Lung (tissue), 12 donors: ENCODE measurements around the gene PHACTR1. TPM values are rescaled to one million over a fixed set of nuclear protein-coding genes. Genes with fewer than 3 reads are reported as not detected.

Experiments
- ATAC-seq: fragments of 200-7000 bp; cut with Tn5 transposase; one replicate; pipeline ENCODE4 v1.9.1; 2020; ENCODE audit warnings: moderate number of reproducible peaks; ENCODE audit not compliant: insufficient read depth, low FRiP score
- DNase-seq, 3 donors: peaks; one replicate each; pipeline ENCODE4 v3.0.0-alpha.2; 2013 to 2017
- H3K27ac ChIP-seq, 2 donors: one replicate each; pipeline ENCODE4 v1.5.1; 2013; ENCODE audit warnings: mild to moderate bottlenecking in 2 of 2, moderate library complexity in 2 of 2, control low read depth in 1 of 2, inconsistent platforms in 1 of 2, low read depth in 1 of 2, low read length in 1 of 2
- H3K27me3 ChIP-seq, 3 donors: one replicate each; pipeline ENCODE4 v1.5.1; 2013; ENCODE audit warnings: low read length in 2 of 3; ENCODE audit not compliant: control insufficient read depth in 3 of 3, insufficient read depth in 3 of 3
- H3K36me3 ChIP-seq, 4 donors: one replicate each; pipeline ENCODE4 v1.5.1; 2013; ENCODE audit warnings: low read length in 4 of 4, mild to moderate bottlenecking in 1 of 4, moderate library complexity in 1 of 4; ENCODE audit not compliant: control insufficient read depth in 4 of 4, insufficient read depth in 4 of 4
- H3K4me1 ChIP-seq, 5 donors: one replicate each; pipeline ENCODE4 v1.5.1; 2013; ENCODE audit warnings: low read length in 5 of 5, mild to moderate bottlenecking in 2 of 5, moderate library complexity in 1 of 5; ENCODE audit not compliant: control insufficient read depth in 5 of 5, insufficient read depth in 5 of 5
- H3K4me3 ChIP-seq: one replicate; pipeline ENCODE4 v1.5.1; 2013; ENCODE audit warnings: mild to moderate bottlenecking, control low read depth, moderate library complexity
- H3K9ac ChIP-seq, 2 donors: one replicate each; pipeline ENCODE4 v1.5.1; 2013; ENCODE audit warnings: low read length in 2 of 2, control low read depth in 1 of 2; ENCODE audit not compliant: insufficient read depth in 1 of 2
- H3K9me3 ChIP-seq, 4 donors: one replicate each; pipeline ENCODE4 v1.5.1; 2013; ENCODE audit warnings: low read length in 3 of 4, mild to moderate bottlenecking in 1 of 4, moderate library complexity in 1 of 4; ENCODE audit not compliant: control insufficient read depth in 4 of 4, insufficient read depth in 3 of 4
- CTCF ChIP-seq: IDR thresholded peaks from 2 replicates; pipeline ENCODE4 v1.5.1; 2012; ENCODE audit warnings: mild to moderate bottlenecking; ENCODE audit errors: control extremely low read depth, extremely low read depth
- WGBS, 2 donors: extraction: QIAGEN DNeasy Blood & Tissue Kit; methylation state at CpG; one replicate each; pipeline ENCODE4 v1.1.7; 2013; 5-methylcytosine and 5-hydroxymethylcytosine counted together
- polyA plus RNA-seq, 2 donors: library from polyadenylated mRNA; stranded (reverse); fragments of 200-250 nt; gene quantifications; one replicate each; pipeline ENCODE4 v1.2.1, GENCODE V29; 2013
- total RNA-seq, 2 donors: library from RNA; depleted of rRNA in 1 of 2; stranded (reverse); fragments of >200 nt in 1 of 2; gene quantifications; one replicate each; pipeline ENCODE4 v1.2.1, GENCODE V29; 2014 to 2021
- donor health status: control.
- donor health status: control.
- donor health status: Bipolar disorder and iron deficiency.
- donor health status: healthy.
- donor health status: DM: yes; HTN: yes; CAD: no.

Gene PHACTR1
- total and polyA plus RNA-seq, 4 donors, result 16.3 to 58.8 (median 41.9) TPM

DNA sequence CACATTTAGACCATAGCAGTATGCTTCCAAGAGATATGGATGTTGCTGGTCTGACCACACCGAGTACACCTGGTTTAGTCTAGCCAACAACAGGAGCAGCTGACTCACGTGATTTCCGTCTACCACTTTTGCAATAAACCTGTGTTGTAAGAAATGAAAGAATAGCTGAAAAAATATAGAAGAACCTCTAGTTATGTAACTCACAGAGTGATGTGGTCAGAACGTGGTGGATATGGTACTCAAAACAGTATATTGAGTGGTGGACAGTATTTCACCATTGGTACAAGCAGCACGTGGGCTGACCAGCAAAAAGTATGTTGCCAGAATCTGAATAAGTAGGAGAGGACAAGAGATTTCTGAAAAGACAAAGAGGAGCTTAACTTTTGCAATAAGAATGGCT, 384.8 kb downstream of the PHACTR1 start:
- 40 to 57% methylated on average over 5 of the region's 5 CpGs for WGBS, 2 donors

GRCh38 chr6:13101985-13102384, 385.4 kb downstream of the PHACTR1 start:
- Histone ChIP-seq H3K27me3 (no peaks in the 10 kb centered on the region), H3K9me3 (no peaks in the 10 kb centered on the region), H3K4me1 (peaks cover 0 to 26% (median 0%) of the 10 kb centered on the region in 5 donors), H3K27ac (no peak overlapping the region), H3K36me3 (no peaks in the 10 kb centered on the region), H3K9ac (no peak overlapping the region), H3K4me3 (no peak overlapping the region)
- no peak for TF ChIP-seq CTCF
- ATAC-seq (no peak), DNase-seq (no peak)
- WGBS, 2 donors, result 68 to 74% methylated on average over 2 of the region's 2 CpGs

More for the DNA sequence above, 384.8 kb downstream of the PHACTR1 start:
- TF ChIP-seq CTCF, result no peak
- DNase-seq (no peak), ATAC-seq (no peak)
- Histone ChIP-seq H3K27me3 (no peaks in the 10 kb centered on the region), H3K27ac (no peak overlapping the region), H3K9ac (no peak overlapping the region), H3K9me3 (no peaks in the 10 kb centered on the region), H3K36me3 (no peaks in the 10 kb centered on the region), H3K4me3 (no peak overlapping the region), H3K4me1 (peaks cover 0 to 28% (median 0%) of the 10 kb centered on the region in 5 donors)

- peaks cover 0 to 16% (median 0%) of the 10 kb centered on the region in 5 donors for H3K4me1 ChIP-seq
- no peak for TF ChIP-seq CTCF
- no peaks in the 10 kb centered on the region for H3K9me3 ChIP-seq
- H3K27ac ChIP-seq, result no peak overlapping the region
- no peaks in the 10 kb centered on the region for H3K36me3 ChIP-seq
- H3K27me3 ChIP-seq, result no peaks in the 10 kb centered on the region
- H3K9ac ChIP-seq, result no peak overlapping the region
- no peak overlapping the region for H3K4me3 ChIP-seq
- ATAC-seq (no peak), DNase-seq (no peak)
These were observed 386.6 kb downstream of the PHACTR1 start for GRCh38 chr6:13103169-13103568.

DNA sequence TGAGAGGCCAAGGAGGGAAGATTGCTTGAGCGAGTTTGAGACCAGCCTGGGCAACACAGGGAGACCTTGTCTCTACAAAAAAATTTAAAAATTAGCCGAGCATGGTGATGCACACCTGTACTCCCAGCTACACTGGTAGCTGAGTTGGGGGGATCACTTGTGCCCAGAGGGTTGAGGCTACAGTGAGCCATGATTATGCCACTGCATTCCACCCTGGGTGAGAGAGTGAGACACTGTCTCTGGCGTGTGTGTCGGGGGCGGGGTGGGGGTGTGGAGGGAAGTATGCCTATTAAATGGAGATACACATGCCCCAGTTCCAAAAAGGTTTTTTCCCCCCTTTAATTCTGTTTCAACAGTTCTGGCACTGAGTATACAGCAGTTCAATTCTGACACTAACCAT, 388.6 kb downstream of the PHACTR1 start:
- no peak overlapping the region for H3K27ac ChIP-seq

More for the DNA sequence above, 388.6 kb downstream of the PHACTR1 start:
- Histone ChIP-seq H3K9ac (no peak overlapping the region), H3K27me3 (no peaks in the 10 kb centered on the region), H3K36me3 (no peaks in the 10 kb centered on the region), H3K4me3 (no peak overlapping the region), H3K9me3 (peaks cover 0 to 3% (median 0%) of the 10 kb centered on the region in 4 donors), H3K4me1 (peaks cover 0 to 8% (median 0%) of the 10 kb centered on the region in 5 donors)
- no peak for TF ChIP-seq CTCF
- WGBS, 2 donors, result 97% methylated on average over 5 of the region's 5 CpGs
- DNase-seq (no peak), ATAC-seq (no peak)
